GM21717 (cell line): Measurements from ENCODE around the gene ATP12A.

Source experiments
- ATAC-seq: cut with Tn5 transposase; IDR thresholded peaks from one replicate; pipeline ENCODE4 v1.9.1; 2021; ENCODE audit warnings: mild to moderate bottlenecking, moderate library complexity; ENCODE audit not compliant: unreplicated experiment

Gene ATP12A

GRCh38 chr13:24684600-24684998, 4.4 kb downstream of the ATP12A start:
- ATAC-seq, result peak; percentile 62

GRCh38 chr13:24685314-24685713, 5.1 kb downstream of the ATP12A start:
- ATAC-seq, result no peak

- no peak for ATAC-seq
Measured at GRCh38 chr13:24687611-24688010, 7.4 kb downstream of the ATP12A start.

GRCh38 chr13:24688111-24688510, 7.9 kb downstream of the ATP12A start:
- ATAC-seq, result no peak

GRCh38 chr13:24688950-24689349, 8.7 kb downstream of the ATP12A start:
- ATAC-seq, result no peak

- ATAC-seq, result no peak
Measured at GRCh38 chr13:24691381-24691780, 11.2 kb downstream of the ATP12A start.

- ATAC-seq, result no peak
Measured at GRCh38 chr13:24692561-24692960, 12.4 kb downstream of the ATP12A start.

- ATAC-seq, result peak; percentile 52
Measured at GRCh38 chr13:24693862-24694471, 13.8 kb downstream of the ATP12A start.

- no peak for ATAC-seq
Measured at GRCh38 chr13:24694907-24695306, 14.7 kb downstream of the ATP12A start.

- ATAC-seq, result no peak
Measured at GRCh38 chr13:24698686-24699085, 18.5 kb downstream of the ATP12A start.

- ATAC-seq, result no peak
Measured at GRCh38 chr13:24699541-24699940, 19.3 kb downstream of the ATP12A start.

GRCh38 chr13:24700539-24700938, 20.3 kb downstream of the ATP12A start:
- ATAC-seq, result no peak

GRCh38 chr13:24706886-24707585, 26.8 kb downstream of the ATP12A start:
- ATAC-seq, result no peak

- ATAC-seq, result peak; percentile 76
Measured at GRCh38 chr13:24709186-24709913, 29.1 kb downstream of the ATP12A start.

- ATAC-seq, result no peak
Measured at GRCh38 chr13:24713022-24713421, 32.8 kb downstream of the ATP12A start.

GRCh38 chr13:24716011-24716410, 35.8 kb downstream of the ATP12A start:
- no peak for ATAC-seq

- no peak for ATAC-seq
Measured at GRCh38 chr13:24716446-24716845, 36.2 kb downstream of the ATP12A start.

GRCh38 chr13:24717217-24717616, 37.0 kb downstream of the ATP12A start:
- no peak for ATAC-seq

- no peak for ATAC-seq
Measured at GRCh38 chr13:24718192-24718965, 38.2 kb downstream of the ATP12A start.

GRCh38 chr13:24719139-24719538, 38.9 kb downstream of the ATP12A start:
- ATAC-seq, result no peak

GRCh38 chr13:24723206-24723605, 43.0 kb downstream of the ATP12A start:
- ATAC-seq, result no peak
